Neutrophil (primary cell): Measurements from ENCODE around the gene SYT3.

Experiments
- H3K27ac ChIP-seq: fragments of 200-600 bp; sonication (generic); 2 replicates; pipeline ENCODE4 v1.5.1; 2016; ENCODE audit warnings: mild to moderate bottlenecking, moderate library complexity
- H3K27me3 ChIP-seq: fragments of 200-600 bp; sonication (generic); 2 replicates; pipeline ENCODE4 v1.6.0; 2016; ENCODE audit warnings: mild to moderate bottlenecking
- H3K36me3 ChIP-seq: fragments of 200-600 bp; sonication (generic); 2 replicates; pipeline ENCODE4 v1.5.1; 2017
- H3K4me1 ChIP-seq, 2 experiments: fragments of 200-600 bp in 1 of 2; sonication (generic) in 1 of 2; 1 replicate in 1 of 2; 2 replicates in 1 of 2; pipeline versions ENCODE4 v1.5.1 to v1.6.1; 2013 to 2016; ENCODE audit warnings: low read depth in 1 of 2, low read length in 1 of 2, mild to moderate bottlenecking in 1 of 2, moderate library complexity in 1 of 2; ENCODE audit not compliant: control insufficient read depth in 1 of 2, insufficient read depth in 1 of 2
- H3K4me3 ChIP-seq, 2 experiments: fragments of 200-600 bp in 1 of 2; sonication (generic) in 1 of 2; 1 replicate in 1 of 2; 2 replicates in 1 of 2; pipeline ENCODE4 v1.5.1; 2013 to 2016; ENCODE audit warnings: low read depth in 1 of 2, low read length in 1 of 2, mild to moderate bottlenecking in 1 of 2, moderate library complexity in 1 of 2
- H3K9me3 ChIP-seq: fragments of 200-600 bp; sonication (generic); 2 replicates; pipeline ENCODE4 v1.5.1; 2016
- TF ChIP-seq, protein P1 (sequence below): fragments of 200-600 bp; sonication (generic); IDR thresholded peaks from 2 replicates; pipeline ENCODE4 v1.5.1; 2016; ENCODE audit warnings: antibody characterized with exemption

SYT3 gene

DNA sequence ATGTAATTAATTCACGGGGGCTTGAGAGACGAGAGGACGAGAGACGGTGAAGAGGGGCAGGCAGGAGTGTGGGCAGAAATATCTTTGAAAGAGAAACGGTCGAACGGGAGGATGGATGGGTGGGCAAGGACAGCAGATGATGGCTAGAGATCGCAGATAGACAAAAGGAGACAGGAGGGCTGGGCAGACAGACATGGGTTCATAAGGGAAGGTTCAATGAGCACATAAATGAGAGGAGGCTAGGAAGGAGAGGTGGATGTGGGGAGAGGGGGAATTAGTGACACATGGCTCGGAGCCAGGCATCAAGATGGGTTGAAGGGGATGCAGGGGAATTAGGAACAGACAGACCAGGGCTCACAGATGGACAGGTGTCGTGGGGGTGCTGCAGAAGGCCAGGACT lies 1.1 kb downstream of the SYT3 start:
- no peak overlapping the region for H3K4me3 ChIP-seq

DNA sequence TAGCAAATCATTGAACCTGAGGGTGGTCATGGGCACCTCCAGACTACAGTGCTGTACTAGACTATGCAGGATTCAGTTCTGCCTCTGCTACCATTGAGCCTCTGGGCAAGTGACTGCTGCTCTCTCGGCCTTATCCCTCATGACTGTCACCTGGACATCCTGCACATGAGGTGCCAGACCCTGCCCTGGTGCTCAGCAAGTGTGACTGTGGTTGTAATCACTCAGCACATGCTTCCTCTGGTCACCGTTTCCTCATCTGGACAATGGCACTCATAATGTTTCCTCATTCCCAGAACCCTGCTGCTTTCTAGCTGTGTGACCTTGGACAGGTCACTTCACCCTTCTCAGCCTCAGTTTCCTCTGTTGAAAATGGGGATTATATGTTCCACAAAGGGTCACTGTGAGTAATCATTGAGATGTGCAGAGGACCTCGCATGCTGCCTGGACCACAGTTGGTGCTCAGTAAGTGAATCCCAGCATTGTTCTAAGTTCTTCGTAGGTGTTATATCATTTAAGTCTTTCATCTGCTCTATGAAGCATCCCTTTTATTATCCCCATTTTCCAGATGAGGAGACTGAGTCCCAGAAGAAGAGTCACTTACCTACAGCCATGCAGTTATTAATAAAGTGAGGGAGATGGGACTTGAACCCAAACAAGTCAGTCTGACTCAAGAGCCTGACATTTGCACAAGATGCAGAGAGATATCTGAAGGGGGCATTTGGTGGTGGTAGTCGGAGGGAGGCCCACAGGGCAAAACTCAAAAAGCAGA lies 3.2 kb downstream of the SYT3 start:
- peaks cover 8% of the 10 kb centered on the region for H3K9me3 ChIP-seq

More for the DNA sequence above, 1.1 kb downstream of the SYT3 start:
- no peak overlapping the region for H3K27ac ChIP-seq
- H3K27me3 ChIP-seq = peaks cover 83% of the 10 kb centered on the region
- TF ChIP-seq, protein P1, sequence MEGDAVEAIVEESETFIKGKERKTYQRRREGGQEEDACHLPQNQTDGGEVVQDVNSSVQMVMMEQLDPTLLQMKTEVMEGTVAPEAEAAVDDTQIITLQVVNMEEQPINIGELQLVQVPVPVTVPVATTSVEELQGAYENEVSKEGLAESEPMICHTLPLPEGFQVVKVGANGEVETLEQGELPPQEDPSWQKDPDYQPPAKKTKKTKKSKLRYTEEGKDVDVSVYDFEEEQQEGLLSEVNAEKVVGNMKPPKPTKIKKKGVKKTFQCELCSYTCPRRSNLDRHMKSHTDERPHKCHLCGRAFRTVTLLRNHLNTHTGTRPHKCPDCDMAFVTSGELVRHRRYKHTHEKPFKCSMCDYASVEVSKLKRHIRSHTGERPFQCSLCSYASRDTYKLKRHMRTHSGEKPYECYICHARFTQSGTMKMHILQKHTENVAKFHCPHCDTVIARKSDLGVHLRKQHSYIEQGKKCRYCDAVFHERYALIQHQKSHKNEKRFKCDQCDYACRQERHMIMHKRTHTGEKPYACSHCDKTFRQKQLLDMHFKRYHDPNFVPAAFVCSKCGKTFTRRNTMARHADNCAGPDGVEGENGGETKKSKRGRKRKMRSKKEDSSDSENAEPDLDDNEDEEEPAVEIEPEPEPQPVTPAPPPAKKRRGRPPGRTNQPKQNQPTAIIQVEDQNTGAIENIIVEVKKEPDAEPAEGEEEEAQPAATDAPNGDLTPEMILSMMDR = no peak
- no peaks in the 10 kb centered on the region for H3K4me1 ChIP-seq
- H3K36me3 ChIP-seq = no peaks in the 10 kb centered on the region
- peaks cover 7% of the 10 kb centered on the region for H3K9me3 ChIP-seq

DNA sequence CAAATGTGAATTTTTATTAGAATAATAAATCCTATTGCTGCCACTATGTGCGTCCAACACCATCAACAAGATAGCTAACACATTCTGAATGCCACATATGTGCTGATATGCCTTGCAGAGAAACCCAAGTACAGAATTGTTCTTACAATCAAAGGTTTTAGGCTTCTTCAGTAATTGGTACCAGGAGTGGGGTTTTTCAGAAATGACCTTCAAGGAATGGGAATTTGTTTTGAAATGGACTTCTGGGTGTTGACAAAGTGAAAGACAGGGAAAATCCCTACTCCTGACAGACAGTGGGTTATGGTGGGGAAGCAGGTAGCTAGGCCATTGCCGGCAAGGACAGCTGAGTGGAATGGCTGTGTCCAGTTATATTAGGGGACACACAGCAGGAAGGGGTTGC lies 5.7 kb downstream of the SYT3 start:
- H3K4me1 ChIP-seq = no peaks in the 10 kb centered on the region
- peaks cover 37% of the 10 kb centered on the region for H3K27me3 ChIP-seq
- TF ChIP-seq, protein P1 = no peak
- no peak overlapping the region for H3K27ac ChIP-seq
- H3K36me3 ChIP-seq = no peaks in the 10 kb centered on the region
- no peak overlapping the region for H3K4me3 ChIP-seq
- peaks cover 8% of the 10 kb centered on the region for H3K9me3 ChIP-seq

More for the DNA sequence above, 3.2 kb downstream of the SYT3 start:
- H3K4me3 ChIP-seq = no peak overlapping the region
- TF ChIP-seq, protein P1 = no peak
- peaks cover 62% of the 10 kb centered on the region for H3K27me3 ChIP-seq
- H3K36me3 ChIP-seq = no peaks in the 10 kb centered on the region
- H3K4me1 ChIP-seq = no peaks in the 10 kb centered on the region
- no peak overlapping the region for H3K27ac ChIP-seq

DNA sequence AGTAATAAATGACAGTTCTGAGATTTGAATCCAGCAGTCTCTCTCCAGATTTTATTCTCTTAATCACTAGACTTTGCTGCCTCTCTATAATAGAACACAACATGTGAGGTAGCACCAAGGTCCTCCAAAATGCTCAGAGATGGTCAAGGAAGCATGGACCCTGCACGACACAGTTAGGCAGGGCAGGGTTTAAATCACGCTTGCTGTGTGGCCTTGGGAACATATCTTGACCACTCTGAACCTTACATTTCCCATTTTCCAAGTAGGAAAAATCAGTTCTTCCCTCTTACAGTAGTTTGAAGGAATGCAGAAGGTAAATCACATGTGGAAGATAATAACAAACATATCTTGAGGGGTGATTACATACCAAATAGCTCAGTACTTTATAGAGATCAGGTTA lies 6.3 kb downstream of the SYT3 start:
- Histone ChIP-seq H3K9me3 (peaks cover 8% of the 10 kb centered on the region), H3K4me1 (no peaks in the 10 kb centered on the region), H3K4me3 (no peak overlapping the region), H3K27ac (no peak overlapping the region), H3K36me3 (no peaks in the 10 kb centered on the region), H3K27me3 (peaks cover 30% of the 10 kb centered on the region)
- TF ChIP-seq, protein P1 = no peak

DNA sequence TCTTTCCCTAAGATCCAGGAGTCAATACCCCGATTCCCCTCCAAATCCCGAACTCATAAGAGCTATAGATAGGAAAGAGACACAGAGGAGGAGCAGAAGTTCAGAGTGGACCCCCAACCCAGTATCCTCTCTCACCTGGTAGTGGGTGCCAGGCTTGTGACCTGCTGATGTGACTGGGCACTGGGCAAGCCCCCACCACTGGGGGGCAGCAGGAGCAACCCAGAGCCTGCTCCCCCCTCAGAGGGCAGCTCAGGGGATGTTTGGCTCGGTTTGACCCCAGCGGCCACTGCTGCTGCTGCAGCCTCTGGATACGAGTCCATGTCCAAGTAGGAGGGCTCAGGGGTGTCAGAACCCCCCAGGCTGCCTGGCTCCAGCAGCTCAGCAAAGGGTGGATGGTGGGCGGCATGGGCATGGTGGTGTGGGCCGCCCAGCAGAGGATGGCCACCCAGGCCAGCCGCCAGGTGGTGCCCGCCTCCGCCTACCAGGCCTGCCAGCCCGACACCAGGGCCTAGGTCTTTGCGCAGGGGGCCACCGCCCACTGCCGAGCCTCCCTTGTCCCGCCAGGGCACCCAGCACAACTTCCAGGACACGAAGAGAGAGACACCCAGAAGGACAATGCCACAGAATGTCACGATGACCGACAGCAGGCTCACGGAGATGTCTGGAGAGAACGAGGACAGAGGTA lies 7.4 kb downstream of the SYT3 start:
- peaks cover 20% of the 10 kb centered on the region for H3K27me3 ChIP-seq
- H3K4me1 ChIP-seq = no peaks in the 10 kb centered on the region
- H3K27ac ChIP-seq = no peak overlapping the region
- no peak overlapping the region for H3K4me3 ChIP-seq
- no peaks in the 10 kb centered on the region for H3K36me3 ChIP-seq
- peaks cover 8% of the 10 kb centered on the region for H3K9me3 ChIP-seq
- TF ChIP-seq, protein P1 = no peak
